Left forelimb (tissue), 1 donor: Measurements from ENCODE around the gene NDUFS6.

Experiments
- DNase-seq: peaks from one replicate; pipeline ENCODE4 v3.0.0-alpha.2; 2018; ENCODE audit warnings: low spot score

The NDUFS6 gene

GRCh38 chr5:1801222-1801966, at the start of gene NDUFS6:
Gene NDUFS6, plus strand, starts transcription at chr5:1801407. Its CDS starts 11 bp downstream, at chr5:1801418.
- peak; percentile 86 for DNase-seq

- DNase-seq = peak; percentile 33
Measured at GRCh38 chr5:1751864-1752822, 49.1 kb upstream of the NDUFS6 start.

- peak; percentile 56 for DNase-seq
Measured at GRCh38 chr5:1752881-1753280, 48.3 kb upstream of the NDUFS6 start.

- DNase-seq = peak; percentile 3
Measured at GRCh38 chr5:1753490-1753889, 47.7 kb upstream of the NDUFS6 start.

GRCh38 chr5:1754531-1755220, 46.5 kb upstream of the NDUFS6 start:
- peak; percentile 33 for DNase-seq

- no peak for DNase-seq
Measured at GRCh38 chr5:1755321-1755949, 45.8 kb upstream of the NDUFS6 start.

GRCh38 chr5:1756481-1756880, 44.7 kb upstream of the NDUFS6 start:
- DNase-seq = peak; percentile 6

- DNase-seq = peak; percentile 22
Measured at GRCh38 chr5:1757511-1757910, 43.7 kb upstream of the NDUFS6 start.

GRCh38 chr5:1758574-1758973, 42.6 kb upstream of the NDUFS6 start:
- DNase-seq = no peak

- DNase-seq = peak; percentile 33
Measured at GRCh38 chr5:1759378-1759970, 41.7 kb upstream of the NDUFS6 start.

- no peak for DNase-seq
Measured at GRCh38 chr5:1760231-1760630, 41.0 kb upstream of the NDUFS6 start.

GRCh38 chr5:1760656-1761452, 40.4 kb upstream of the NDUFS6 start:
- peak; percentile 59 for DNase-seq

- peak; percentile 40 for DNase-seq
Measured at GRCh38 chr5:1761453-1761755, 39.8 kb upstream of the NDUFS6 start.

GRCh38 chr5:1762121-1762882, 38.9 kb upstream of the NDUFS6 start:
- peak; percentile 45 for DNase-seq

- peak; percentile 55 for DNase-seq
Measured at GRCh38 chr5:1762883-1763547, 38.2 kb upstream of the NDUFS6 start.

GRCh38 chr5:1763548-1763911, 37.7 kb upstream of the NDUFS6 start:
- peak; percentile 67 for DNase-seq

- DNase-seq = peak; percentile 14
Measured at GRCh38 chr5:1763960-1764605, 37.1 kb upstream of the NDUFS6 start.

GRCh38 chr5:1764606-1764960, 36.6 kb upstream of the NDUFS6 start:
- DNase-seq = peak; percentile 53
